C4-2B (cell line): ENCODE data around the gene P3H4.

Experiments
- H3K27ac ChIP-seq: fragments of 450-650 bp; 2 replicates; pipeline ENCODE4 v1.5.1; 2017
- ZFX ChIP-seq: fragments of 450-650 bp; IDR thresholded peaks from 2 replicates; pipeline ENCODE4 v1.6.1; 2017
- TF ChIP-seq, protein P1 (sequence below): fragments of 450-650 bp; conservative IDR thresholded peaks from 2 replicates; pipeline ENCODE4 v1.5.1; 2017; ENCODE audit warnings: mild to moderate bottlenecking

Gene P3H4

DNA sequence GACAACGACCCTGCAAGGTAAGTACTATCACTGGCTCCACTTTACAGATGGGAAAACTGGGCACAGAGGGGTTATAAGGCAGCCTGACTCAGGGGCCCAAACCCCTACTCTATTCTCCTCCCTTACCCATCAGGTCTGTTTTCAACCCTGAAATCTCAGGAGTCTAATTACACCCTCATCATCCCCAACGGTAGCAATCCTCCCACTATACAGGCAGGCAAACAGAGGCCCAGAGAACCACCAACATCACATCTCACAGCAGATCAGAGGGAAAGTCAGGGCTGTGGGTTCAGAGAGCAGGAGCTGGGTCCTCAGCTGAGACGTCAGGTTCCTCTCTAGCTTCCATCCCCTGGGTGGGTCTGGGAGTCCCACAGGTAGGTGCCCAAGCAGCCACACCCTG lies 41.8 kb downstream of the P3H4 start:
- no peak overlapping the region; the same call in 1 of the 2 replicates for H3K27ac ChIP-seq
- TF ChIP-seq ZFX: no peak
- TF ChIP-seq, protein P1, sequence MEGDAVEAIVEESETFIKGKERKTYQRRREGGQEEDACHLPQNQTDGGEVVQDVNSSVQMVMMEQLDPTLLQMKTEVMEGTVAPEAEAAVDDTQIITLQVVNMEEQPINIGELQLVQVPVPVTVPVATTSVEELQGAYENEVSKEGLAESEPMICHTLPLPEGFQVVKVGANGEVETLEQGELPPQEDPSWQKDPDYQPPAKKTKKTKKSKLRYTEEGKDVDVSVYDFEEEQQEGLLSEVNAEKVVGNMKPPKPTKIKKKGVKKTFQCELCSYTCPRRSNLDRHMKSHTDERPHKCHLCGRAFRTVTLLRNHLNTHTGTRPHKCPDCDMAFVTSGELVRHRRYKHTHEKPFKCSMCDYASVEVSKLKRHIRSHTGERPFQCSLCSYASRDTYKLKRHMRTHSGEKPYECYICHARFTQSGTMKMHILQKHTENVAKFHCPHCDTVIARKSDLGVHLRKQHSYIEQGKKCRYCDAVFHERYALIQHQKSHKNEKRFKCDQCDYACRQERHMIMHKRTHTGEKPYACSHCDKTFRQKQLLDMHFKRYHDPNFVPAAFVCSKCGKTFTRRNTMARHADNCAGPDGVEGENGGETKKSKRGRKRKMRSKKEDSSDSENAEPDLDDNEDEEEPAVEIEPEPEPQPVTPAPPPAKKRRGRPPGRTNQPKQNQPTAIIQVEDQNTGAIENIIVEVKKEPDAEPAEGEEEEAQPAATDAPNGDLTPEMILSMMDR: no peak

DNA sequence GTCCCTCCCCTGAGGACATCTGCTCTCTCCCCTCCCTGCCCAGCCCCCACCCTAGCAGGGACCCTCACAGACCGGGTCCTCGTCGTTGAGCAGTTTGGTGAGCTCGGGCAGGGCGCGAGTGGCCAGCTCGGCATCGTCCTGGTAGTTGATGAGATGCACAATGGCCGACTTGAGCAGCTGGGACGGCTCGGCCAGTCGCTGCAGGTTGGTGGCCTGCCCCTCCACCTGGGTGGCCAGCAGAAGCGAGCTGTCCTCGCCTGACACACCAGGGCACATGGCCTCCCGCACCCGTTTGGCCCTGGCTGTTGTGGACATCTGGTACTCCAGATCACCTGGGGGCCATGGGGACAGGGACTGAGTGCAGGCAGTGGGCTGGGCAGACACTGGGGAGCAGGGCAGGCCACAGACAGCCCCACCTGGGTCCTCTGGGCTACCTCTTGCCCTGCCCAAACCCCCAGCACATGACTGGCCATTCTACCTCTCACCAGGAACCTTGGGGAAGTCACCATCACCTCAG lies 42.3 kb downstream of the P3H4 start:
- TF ChIP-seq, protein P1: no peak
- no peak for TF ChIP-seq ZFX
- H3K27ac ChIP-seq: no peak overlapping the region

DNA sequence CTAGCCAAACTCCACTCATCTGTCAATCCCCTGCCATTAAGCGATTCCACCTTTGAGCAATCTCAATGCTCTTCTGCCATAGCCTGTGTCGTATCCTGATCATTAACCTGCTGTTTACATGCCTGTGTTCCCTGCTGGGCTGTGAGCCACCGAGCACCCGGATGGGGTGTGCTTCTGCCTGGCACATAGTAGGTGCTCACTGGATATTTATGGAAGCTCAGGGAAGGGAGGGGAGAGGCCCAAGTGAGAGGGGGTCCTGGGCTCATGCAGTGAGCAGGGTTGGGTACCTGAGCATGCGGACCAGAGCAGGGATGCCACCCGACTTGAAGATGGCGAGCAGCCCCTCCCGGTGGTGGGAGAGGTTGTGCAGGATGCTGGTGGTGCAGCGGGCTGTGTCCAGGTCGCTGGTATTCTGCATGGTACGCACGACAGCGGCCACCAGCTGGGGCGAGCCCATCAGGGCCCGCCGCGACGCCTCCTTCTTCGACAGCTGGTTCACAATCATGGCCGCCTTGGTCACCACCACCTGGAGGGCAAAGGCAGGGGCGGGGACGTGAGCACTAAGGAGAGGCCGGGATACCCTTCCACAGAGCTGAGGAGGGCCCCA lies 43.0 kb downstream of the P3H4 start:
- no peak overlapping the region for H3K27ac ChIP-seq
- no peak for TF ChIP-seq ZFX
- TF ChIP-seq, protein P1: no peak

DNA sequence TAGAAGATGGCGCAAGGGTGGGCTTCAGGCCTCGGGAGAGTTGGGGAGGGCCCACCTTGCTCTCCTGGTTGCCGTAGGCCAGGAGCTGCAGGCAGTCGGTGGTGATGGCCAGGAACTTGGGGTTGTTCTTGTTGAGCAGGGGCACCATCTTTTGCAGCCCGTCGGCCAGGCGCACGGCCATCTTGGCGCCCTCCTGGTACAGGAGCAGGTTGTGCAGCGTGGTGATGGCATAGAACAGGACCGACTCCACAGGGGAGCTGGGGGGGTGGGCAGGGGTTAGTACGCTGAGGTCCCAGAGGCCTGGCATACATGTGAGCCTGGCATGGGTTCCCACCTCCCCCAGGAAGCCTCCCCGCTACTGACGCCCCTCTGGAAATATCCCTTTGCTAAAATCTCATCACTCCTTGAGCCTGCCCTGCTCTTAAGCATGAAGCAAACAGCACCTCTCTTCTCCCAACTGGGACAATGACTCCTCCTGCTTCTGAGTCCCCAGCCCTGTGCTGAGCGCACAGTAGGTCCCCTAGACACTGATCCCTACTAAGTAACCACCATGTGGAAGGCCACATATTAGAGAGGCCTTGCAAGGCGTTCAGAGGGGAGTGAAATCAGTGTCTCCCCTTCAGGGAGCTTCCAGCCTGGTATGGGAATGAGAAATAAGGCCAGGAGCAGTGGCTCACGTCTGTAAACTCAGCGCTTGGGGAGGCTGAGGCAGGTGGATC lies 44.3 kb downstream of the P3H4 start:
- TF ChIP-seq, protein P1: no peak
- no peak for TF ChIP-seq ZFX
- H3K27ac ChIP-seq: no peak overlapping the region

DNA sequence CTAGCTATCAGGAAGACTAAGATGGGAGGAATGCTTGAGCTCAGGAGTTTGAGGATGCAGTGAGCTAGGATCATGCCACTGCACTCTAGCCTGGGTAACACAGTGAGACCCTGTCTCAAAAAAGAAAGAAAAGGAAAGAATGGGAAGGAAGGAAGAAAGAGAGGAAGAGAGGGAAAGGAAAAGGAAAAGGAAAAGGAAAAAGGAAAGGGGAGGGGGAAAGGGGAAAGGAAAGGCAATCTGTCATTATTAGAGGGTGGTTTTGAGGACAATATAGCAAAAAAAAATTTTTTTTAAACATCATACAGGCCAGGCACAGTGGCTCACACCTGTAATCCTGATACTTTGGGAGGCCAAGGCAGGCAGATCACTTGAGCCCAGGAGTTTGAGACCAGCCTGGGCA lies 45.6 kb downstream of the P3H4 start:
- no peak overlapping the region for H3K27ac ChIP-seq
- TF ChIP-seq, protein P1: no peak
- no peak for TF ChIP-seq ZFX

DNA sequence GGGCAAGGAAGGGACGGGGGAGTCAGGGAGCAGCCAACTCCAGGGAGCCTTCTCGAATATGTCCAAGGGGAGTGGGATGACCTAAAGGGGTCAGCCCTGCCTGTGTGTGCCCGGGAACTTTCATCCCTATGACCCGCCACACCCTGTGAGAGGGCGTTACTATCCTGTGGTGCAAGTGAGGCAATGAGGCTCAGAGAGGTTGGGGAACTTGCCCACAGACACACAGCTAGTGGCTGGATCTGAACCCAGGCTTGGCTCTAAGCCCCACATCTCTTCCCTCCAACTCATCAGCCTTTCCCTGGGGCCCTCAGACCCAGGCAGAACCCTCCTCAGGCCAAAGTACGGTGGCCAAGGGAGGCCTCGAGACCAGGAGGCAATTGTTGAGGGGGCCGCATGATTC lies 48.4 kb downstream of the P3H4 start:
- TF ChIP-seq ZFX: no peak
- TF ChIP-seq, protein P1: no peak
- no peak overlapping the region for H3K27ac ChIP-seq

DNA sequence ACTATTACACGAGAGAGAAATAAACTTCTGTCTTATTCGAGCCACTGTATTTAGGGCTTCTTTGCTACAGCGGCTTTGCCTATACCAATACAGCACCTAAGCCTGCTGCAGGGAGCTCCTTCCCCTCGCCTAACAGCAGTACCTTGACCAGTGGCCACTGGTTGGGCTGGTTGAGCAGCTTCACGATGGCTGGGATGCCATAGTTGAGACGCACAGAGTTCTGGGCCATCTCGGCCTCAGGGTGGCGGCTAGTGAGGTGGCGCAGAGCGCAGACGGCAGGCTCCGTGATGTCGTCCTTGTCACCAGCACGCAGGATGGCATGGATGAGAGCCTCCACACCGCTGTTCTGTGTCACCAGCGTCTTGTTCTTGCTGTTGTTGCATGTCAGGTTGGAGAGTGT lies 48.9 kb downstream of the P3H4 start:
- H3K27ac ChIP-seq: no peak overlapping the region
- no peak for TF ChIP-seq ZFX
- TF ChIP-seq, protein P1: no peak
